Adrenal gland (tissue), 12 donors: Measurements from ENCODE around the gene CFAP57. TPM values are rescaled to one million over a fixed set of nuclear protein-coding genes. Genes with fewer than 3 reads are reported as not detected.

ENCODE experiments used
- DNase-seq, 7 donors: peaks; one replicate each; pipeline ENCODE4 v3.0.0-alpha.2; 2019 to 2020
- H3K27ac ChIP-seq, 5 donors: fragments of 200-600 bp; sonication (generic) in 4 of 5; 1 replicate in 3 of 5; 2 replicates in 2 of 5; pipeline versions ENCODE4 v1.5.1 to v1.8.0; 2016 to 2020; ENCODE audit warnings: mild to moderate bottlenecking in 1 of 5
- H3K27me3 ChIP-seq: fragments of 200-600 bp; 2 replicates; pipeline ENCODE4 v1.8.0; 2021
- H3K36me3 ChIP-seq, 2 donors: fragments of 200-600 bp; replicated peaks in 1 of 2; 1 replicate in 1 of 2; 2 replicates in 1 of 2; pipeline versions ENCODE4 v1.5.1 to v1.8.0; 2018 to 2022
- H3K4me1 ChIP-seq, 2 donors: fragments of 200-600 bp; replicated peaks in 1 of 2; 1 replicate in 1 of 2; 2 replicates in 1 of 2; pipeline versions ENCODE4 v1.5.1 to v1.8.0; 2018 to 2021
- H3K4me3 ChIP-seq, 4 donors: fragments of 200-600 bp; sonication (generic) in 3 of 4; one replicate each; pipeline ENCODE4 v1.5.1; 2016 to 2018
- H3K9me3 ChIP-seq, 3 donors: fragments of 200-600 bp; sonication (generic) in 1 of 3; replicated peaks in 1 of 3; 1 replicate in 2 of 3; 2 replicates in 1 of 3; pipeline versions ENCODE4 v1.5.1 to v1.8.0; 2016 to 2021
- POLR2A ChIP-seq, 2 donors: fragments of 450-650 bp; IDR thresholded peaks; one replicate each; pipeline ENCODE4 v1.6.1; 2017; ENCODE audit warnings: antibody characterized with exemption in 2 of 2, mild to moderate bottlenecking in 2 of 2, moderate library complexity in 1 of 2
- WGBS, 4 donors: extraction: QIAGEN DNeasy Blood & Tissue Kit in 2 of 4; methylation state at CpG; one replicate each; pipeline versions ENCODE4 v1.1.5 to v1.1.7; 2013 to 2017; 5-methylcytosine and 5-hydroxymethylcytosine counted together
- intact Hi-C, 2 donors: fragments of 100-400 bp; cut with DNase I; formaldehyde crosslinking; loops; one replicate each; pipeline versions ENCODE4 v1.14.1 to v1.15.0; 2022 to 2023
- polyA plus RNA-seq, 3 donors: library from polyadenylated mRNA; stranded (reverse); fragments of 200-250 nt in 2 of 3; fragments of 350-450 nt in 1 of 3; fragmentation: Illumina TruSeq in 1 of 3; extraction: RNeasy Lipid Tissue Mini Kit (QIAGEN cat#74804) in 1 of 3; gene quantifications; one replicate each; pipeline ENCODE4 v1.2.3, GENCODE V29; 2013 to 2014
- total RNA-seq, 9 donors: library from RNA; depleted of rRNA in 4 of 9; stranded (reverse); fragments of >200 nt in 4 of 9; fragments of 120-200 nt in 1 of 9; fragmentation: NEBNext Ultra II Directional in 1 of 9; extraction: Animal tissue kit (Norgen Biotek cat#: 25700) in 1 of 9; gene quantifications; one replicate each; pipeline versions ENCODE4 v1.1.0 to v1.2.4, GENCODE V29; 2013 to 2023
- TF ChIP-seq, protein P1 (sequence below), 6 experiments: fragments of 450-650 bp in 4 of 6; fragments of 200-600 bp in 2 of 6; sonication (generic) in 1 of 6; IDR thresholded peaks; 1 replicate in 5 of 6; 2 replicates in 1 of 6; pipeline versions ENCODE4 v1.5.1 to v1.8.0; 2016 to 2021; ENCODE audit warnings: antibody characterized with exemption in 6 of 6, mild to moderate bottlenecking in 2 of 6, moderate library complexity in 1 of 6
- donor health status: healthy with polysubstance abuse.
- donor health status: Bipolar disorder and iron deficiency.
- donor health status: DM: yes; HTN: yes; CAD: no.
- donor health status: DM: no; HTN: no; CAD: no.
- donor health status: DM: no; HTN: no; CAD: no.
- donor health status: DM: yes; HTN: yes; CAD: no.

CFAP57 gene
- total and polyA plus RNA-seq, 12 donors: 0.06 to 2.1 (median 0.33) TPM; not detected in 3

DNA sequence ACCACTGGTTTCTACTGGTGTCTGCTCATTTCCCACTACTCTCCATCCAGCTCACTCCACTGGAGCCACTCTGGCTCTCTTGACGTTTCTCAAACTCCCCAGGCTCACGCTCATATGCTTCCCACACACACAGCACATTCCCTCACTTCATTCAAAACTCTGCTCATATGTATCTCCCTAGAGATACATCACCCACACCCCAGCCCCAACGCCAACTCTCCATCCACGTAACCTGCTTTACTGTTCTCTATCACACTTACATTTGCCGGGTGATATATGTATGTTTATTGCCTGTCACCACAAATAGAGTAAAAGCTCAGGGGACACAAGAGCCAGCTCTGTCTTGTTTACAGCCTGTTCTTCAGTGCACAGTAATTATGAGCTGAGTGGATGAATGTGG, 22.2 kb upstream of the CFAP57 start:
- H3K4me3 ChIP-seq: no peak overlapping the region
- no peak for DNase-seq
- no peaks in the 10 kb centered on the region for H3K36me3 ChIP-seq
- intact Hi-C loops: no loop called here
- peaks cover 0 to 12% of the 10 kb centered on the region in 2 donors for H3K4me1 ChIP-seq
- H3K27ac ChIP-seq: no peak overlapping the region
- no peaks in the 10 kb centered on the region for H3K27me3 ChIP-seq
- no peaks in the 10 kb centered on the region for H3K9me3 ChIP-seq
- 79 to 83% (median 81%) methylated on average over 5 of the region's 5 CpGs for WGBS, 4 donors
- TF ChIP-seq, protein P1, sequence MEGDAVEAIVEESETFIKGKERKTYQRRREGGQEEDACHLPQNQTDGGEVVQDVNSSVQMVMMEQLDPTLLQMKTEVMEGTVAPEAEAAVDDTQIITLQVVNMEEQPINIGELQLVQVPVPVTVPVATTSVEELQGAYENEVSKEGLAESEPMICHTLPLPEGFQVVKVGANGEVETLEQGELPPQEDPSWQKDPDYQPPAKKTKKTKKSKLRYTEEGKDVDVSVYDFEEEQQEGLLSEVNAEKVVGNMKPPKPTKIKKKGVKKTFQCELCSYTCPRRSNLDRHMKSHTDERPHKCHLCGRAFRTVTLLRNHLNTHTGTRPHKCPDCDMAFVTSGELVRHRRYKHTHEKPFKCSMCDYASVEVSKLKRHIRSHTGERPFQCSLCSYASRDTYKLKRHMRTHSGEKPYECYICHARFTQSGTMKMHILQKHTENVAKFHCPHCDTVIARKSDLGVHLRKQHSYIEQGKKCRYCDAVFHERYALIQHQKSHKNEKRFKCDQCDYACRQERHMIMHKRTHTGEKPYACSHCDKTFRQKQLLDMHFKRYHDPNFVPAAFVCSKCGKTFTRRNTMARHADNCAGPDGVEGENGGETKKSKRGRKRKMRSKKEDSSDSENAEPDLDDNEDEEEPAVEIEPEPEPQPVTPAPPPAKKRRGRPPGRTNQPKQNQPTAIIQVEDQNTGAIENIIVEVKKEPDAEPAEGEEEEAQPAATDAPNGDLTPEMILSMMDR (IDR thresholded peaks at IDR 0.05): no peak
- no peak for TF ChIP-seq POLR2A (IDR thresholded peaks at IDR 0.05)

DNA sequence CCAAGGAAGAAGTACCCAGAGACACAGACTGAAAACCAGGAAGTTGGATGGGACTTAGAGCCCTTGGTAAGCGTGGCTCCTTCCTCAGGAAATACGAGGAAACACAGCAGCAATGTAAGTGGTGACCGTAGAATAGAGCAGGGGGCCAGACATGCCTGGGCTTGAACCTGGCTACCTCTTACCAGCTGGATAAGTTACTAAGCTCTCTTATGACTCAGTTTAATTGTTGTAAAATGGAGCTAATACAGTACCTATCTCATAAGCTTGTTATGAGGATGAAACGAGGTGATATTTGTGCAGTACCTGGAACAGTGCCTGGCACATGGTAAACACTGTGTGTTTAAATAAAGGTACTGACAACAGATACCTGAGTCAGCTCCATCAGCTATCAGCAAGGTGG, 19.3 kb upstream of the CFAP57 start:
- H3K4me1 ChIP-seq: peaks cover 0 to 7% of the 10 kb centered on the region in 2 donors
- intact Hi-C loops: no loop called here
- no peaks in the 10 kb centered on the region for H3K9me3 ChIP-seq
- H3K36me3 ChIP-seq: no peaks in the 10 kb centered on the region
- no peaks in the 10 kb centered on the region for H3K27me3 ChIP-seq
- TF ChIP-seq, protein P1 (IDR thresholded peaks at IDR 0.05): no peak
- no peak for TF ChIP-seq POLR2A (IDR thresholded peaks at IDR 0.05)
- H3K27ac ChIP-seq: no peak overlapping the region
- no peak for DNase-seq
- 59 to 72% (median 64%) methylated on average over 4 of the region's 4 CpGs for WGBS, 4 donors
- no peak overlapping the region for H3K4me3 ChIP-seq

DNA sequence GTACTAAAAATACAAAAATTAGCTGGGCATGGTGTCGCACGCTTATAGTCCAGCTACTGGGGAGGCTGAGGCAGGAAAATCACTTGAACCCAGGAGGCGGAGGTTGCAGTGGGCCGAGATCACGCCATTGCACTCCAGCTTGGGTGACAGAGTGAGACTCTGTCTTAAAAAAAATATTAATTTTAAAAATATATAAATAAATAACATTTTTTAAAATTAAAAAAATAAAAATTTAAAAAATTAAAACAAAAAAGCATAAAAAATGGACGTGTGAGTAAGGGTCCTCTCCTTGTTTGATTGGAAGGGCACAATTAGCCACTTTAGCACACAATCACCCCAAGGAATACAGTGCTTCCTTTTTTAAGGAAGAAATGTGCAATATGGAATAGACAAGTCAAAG, 18.7 kb upstream of the CFAP57 start:
- 86 to 90% (median 88%) methylated on average over 6 of the region's 6 CpGs for WGBS, 4 donors
- H3K36me3 ChIP-seq: no peaks in the 10 kb centered on the region
- intact Hi-C loops: no loop called here
- no peaks in the 10 kb centered on the region for H3K27me3 ChIP-seq
- DNase-seq: no peak
- H3K4me3 ChIP-seq: no peak overlapping the region
- no peak overlapping the region for H3K27ac ChIP-seq
- TF ChIP-seq, protein P1 (IDR thresholded peaks at IDR 0.05): no peak
- no peak for TF ChIP-seq POLR2A (IDR thresholded peaks at IDR 0.05)
- H3K9me3 ChIP-seq: no peaks in the 10 kb centered on the region
- H3K4me1 ChIP-seq: peaks cover 0 to 1% of the 10 kb centered on the region in 2 donors

DNA sequence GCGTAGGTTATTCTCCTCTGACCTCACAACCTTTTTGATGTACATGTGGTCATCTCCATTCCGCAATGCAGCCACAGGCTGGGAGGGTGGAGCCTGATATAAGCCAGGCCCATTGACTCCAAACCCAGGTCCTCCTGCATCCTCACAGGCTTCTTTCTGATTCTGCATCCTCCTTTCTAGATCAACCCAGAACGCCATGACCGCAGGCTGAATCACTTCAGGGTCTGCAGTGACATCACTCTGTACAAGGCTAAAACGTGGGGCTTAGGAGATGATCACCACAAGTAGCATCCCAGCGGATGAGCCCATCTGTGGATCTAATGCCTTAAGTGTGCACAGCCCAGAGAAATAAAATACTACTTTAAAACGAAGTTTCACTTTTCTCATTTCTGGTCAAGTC, 16.1 kb upstream of the CFAP57 start:
- Histone ChIP-seq H3K9me3 (no peaks in the 10 kb centered on the region), H3K4me3 (no peak overlapping the region), H3K4me1 (no peaks in the 10 kb centered on the region), H3K27ac (no peak overlapping the region), H3K36me3 (no peaks in the 10 kb centered on the region), H3K27me3 (no peaks in the 10 kb centered on the region)
- no peak for DNase-seq
- intact Hi-C loops: no loop called here
- 73 to 88% (median 79%) methylated on average over 7 of the region's 7 CpGs for WGBS, 4 donors
- TF ChIP-seq, protein P1 (IDR thresholded peaks at IDR 0.05): no peak
- no peak for TF ChIP-seq POLR2A (IDR thresholded peaks at IDR 0.05)
